GM21447 (cell line): Measurements from ENCODE around the gene ASB2.

Experiments
- ATAC-seq: cut with Tn5 transposase; IDR thresholded peaks from one replicate; pipeline ENCODE4 v1.9.1; 2021; ENCODE audit not compliant: unreplicated experiment

Gene ASB2

DNA sequence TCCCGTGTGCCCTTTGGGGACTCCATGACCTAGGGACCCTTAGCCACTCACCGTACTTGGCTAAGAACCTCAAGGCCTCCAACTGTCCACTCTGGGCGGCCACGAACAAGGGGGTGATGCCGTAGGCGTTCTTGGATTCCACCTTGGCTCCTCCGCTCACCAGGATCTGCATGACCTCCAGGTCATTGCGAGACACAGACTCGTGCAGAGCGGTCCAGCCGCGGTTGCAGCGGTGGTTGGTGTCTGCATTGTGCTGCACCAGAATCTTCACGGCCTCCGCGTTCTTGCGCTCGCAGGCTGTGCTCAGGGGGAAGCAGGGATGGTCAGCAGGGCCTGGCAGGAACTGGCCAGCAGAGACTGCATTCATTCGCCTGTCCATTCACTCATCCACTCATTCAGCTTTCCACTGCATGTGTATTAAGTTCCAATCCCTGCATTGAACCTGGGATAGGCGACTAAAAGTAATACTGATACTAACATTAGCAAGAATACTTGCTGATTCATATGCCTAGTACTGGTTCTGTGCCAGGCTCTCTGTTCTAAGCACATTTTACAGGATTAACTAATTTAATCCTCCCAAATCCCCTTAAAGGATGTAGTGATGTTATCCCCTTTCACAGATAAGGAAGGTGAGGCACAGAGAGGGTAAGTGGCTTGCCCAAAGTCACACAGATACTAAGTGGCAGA lies 25.3 kb downstream of the ASB2 start:
- no peak for ATAC-seq

GRCh38 chr14:93949511-93950075 lies 26.8 kb downstream of the ASB2 start:
- ATAC-seq: no peak

DNA sequence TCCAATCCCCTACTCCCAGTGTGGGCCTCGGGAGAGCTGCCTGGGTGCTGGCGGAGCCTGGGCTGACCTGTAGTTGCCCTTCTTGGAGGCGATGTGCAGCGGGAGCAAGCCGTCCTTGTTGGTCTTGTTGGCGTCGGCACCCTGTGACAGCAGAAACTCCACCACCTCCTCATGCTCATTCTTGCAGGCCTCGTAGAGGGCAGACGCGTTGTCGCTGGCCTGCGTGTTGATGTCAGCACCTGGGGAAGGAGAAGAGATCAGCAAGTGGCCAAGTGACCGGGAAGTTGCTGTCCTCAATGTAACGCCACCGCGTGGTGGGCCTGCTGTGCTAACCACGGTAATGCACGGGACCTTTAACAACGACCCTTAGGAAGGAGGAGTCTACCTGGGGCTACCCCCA lies 29.1 kb downstream of the ASB2 start:
- ATAC-seq: no peak

DNA sequence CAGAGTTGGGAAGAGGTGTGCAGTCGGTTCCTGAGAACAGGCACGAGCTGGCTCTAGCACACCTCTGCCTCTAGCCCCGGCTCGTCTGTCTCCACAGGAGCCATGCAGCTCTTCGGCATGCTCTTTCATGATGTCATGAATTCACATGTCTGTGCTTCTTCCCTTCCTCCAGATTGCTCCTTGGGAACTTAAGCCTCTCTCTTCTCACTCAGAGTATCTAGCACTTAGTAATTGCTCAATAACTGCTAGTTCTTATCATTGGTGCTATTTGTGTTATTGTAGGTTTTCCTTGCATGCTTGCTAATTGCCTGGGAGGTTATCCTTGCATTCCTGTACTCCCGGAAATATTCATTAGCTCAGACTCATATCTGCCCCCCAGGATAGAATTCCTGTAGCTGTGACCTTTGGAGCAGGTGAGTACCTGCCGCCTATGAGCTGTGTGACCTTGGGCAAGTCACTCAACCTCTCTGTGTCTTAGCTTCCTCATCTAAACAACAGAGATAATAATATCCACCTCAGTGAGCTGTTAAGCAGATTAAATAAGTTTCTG lies 29.8 kb downstream of the ASB2 start:
- no peak for ATAC-seq

DNA sequence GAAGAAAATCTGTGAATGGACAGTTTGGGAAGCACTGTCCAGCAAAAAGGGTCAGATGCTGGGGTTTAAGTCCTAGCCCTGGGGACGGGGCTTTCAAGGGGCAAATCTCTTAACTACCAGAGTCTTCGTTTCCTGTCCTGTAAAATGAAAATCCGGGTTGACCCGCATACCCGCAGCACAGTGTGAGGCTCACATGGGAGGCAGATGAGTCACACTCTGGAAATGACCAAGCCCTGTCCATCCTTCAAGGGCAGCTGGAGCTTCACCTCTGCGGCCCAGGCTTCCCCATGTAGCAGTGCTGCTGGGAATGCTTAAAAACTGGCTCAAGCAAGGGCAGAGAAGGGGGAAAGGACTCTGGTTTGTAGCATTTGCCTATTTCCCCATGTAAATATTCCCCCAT lies 30.3 kb downstream of the ASB2 start:
- ATAC-seq: no peak

DNA sequence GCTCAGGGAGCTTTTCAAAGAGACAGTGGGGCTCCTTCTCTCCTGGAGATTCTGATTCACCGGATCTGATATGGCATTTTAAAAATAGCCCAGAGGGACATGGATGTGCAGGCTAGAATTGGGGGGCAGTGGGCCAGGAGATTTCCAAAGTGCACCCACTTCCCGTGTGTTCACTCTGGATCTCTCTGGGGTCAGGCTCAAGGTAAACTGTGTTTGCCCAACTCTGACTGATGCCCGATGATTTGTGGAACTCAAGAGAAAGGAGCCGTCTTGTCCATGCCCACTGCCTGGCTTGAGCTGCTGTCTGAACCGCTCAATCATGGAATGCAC lies 31.3 kb downstream of the ASB2 start:
- no peak for ATAC-seq

DNA sequence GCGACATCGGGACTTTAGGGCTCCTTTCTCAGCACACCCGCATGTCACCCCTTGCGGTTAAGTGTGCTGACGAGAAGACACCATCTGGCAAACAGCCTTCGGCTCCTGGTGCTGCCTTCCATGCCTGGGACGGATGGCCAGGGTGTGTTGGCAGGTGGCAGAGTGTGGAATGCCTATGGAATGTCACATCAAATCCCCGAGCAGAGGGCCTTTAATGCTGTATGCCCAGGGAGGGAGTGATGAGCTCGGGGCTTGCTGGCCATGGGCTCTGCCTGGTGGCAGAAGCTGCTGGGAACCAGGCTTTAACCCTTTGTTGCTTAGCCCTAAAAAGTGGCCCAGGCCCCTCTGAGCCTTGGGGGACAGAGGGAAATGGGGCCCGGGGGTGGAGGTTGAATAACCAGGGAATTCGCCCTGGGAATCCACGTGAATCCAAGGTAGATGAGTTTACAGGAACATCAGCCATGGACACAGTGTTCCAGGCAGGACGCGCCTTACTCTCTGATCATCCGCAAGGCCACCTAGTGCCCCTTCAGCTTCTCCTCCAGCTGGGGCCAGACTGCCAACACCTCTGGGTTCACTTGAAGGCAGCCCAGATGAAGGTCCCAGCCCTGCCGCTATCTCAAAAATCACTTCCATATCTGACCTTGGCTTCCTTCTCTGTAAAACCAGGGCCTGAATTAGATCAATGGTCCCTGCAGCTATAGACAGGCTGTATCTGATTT lies 31.9 kb downstream of the ASB2 start:
- no peak for ATAC-seq

DNA sequence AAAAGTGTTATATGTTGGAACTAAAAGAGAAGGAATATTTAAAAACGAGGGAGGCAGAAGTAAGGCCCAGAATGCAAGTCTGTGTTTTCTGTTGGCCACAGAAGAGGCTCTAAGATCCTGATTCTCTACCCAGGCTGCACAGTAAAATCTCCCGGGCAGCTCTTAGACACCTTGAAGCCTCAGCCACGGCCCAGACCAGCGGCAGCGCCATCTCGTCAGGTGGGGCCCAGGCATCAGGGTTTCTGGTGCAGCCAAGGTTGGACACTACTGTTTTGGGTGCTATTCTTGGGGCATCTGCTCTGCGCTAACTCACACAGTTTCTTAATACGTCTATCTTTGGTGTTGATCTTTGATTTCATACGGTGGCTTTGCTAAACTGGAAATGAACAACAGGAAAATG lies 32.4 kb downstream of the ASB2 start:
- ATAC-seq: no peak

- ATAC-seq: no peak
Measured at GRCh38 chr14:93943052-93943451, 33.3 kb downstream of the ASB2 start.

- no peak for ATAC-seq
Measured at GRCh38 chr14:93941293-93941910, 35.0 kb downstream of the ASB2 start.

- ATAC-seq: no peak
Measured at GRCh38 chr14:93940437-93940836, 35.9 kb downstream of the ASB2 start.

GRCh38 chr14:93939304-93940229 lies 36.8 kb downstream of the ASB2 start:
- peak; percentile 87 for ATAC-seq

DNA sequence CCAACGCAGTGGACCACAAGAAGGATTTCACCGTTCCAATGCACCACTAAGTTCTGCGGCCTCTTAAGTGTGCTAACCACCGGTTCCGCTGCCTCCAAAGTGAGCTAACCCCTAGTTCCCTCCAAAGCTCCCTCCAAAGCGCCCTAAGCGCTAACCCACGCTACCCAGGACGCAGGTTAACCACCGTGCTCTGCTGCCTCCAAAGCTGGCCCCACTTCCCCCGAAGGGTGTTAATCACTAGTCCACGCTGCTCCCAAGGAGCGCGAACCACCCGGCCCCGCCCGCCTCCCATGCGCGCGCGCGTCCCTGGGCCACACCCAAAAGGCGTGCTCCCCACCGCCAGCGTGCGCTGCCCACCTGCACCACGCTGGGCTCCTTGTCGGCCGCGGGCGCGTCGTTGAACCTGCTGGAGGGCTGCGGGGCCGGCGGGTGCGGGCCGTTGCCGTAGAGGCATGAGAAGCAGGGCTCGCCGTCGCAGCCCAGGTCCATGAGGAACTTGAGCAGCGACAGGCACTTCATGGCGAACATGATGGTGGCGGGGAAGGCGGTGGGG lies 37.5 kb downstream of the ASB2 start:
- ATAC-seq: no peak

DNA sequence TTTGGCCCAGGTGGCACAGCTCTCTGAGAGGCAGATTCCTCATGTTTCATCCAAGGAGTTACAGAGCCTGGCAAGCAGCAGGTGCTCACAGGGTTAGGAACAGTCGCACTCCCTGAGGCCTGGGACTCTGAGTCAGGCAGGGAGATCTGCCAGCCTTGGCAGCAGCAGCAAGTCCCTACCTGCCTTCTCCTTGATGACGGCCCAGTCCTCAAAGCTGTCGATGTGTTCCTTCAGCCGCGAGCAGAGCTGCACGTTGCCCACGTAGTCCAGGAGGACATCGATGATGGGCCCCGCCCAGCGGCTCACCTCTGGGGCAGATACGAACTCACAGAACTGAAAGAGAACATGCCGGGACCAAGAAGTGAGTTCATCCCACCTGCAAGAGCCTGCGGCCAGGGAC lies 38.9 kb downstream of the ASB2 start:
- ATAC-seq: no peak

DNA sequence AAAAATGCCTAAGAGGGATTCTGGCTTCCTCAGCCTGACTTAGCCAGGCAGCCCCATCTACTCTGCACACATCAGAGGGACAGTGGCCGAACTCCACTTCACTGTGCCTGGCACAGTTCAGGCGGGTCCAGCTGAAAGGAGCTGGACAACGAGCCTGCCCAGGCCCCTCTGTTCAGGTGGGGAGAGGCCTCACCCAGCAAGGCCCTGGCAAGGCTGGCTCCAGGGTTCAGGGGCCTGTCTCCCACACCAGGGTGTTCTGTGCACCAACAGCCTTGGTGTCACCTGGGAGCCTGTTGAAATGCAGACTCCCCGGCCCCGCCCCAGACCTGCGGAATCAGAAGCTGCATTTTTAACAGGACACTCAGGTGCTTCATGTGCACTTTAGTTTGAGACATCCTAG lies 39.4 kb downstream of the ASB2 start:
- ATAC-seq: no peak

GRCh38 chr14:93936245-93936644 lies 40.1 kb downstream of the ASB2 start:
- ATAC-seq: no peak

- no peak for ATAC-seq
Measured at GRCh38 chr14:93935213-93935612, 41.2 kb downstream of the ASB2 start.

DNA sequence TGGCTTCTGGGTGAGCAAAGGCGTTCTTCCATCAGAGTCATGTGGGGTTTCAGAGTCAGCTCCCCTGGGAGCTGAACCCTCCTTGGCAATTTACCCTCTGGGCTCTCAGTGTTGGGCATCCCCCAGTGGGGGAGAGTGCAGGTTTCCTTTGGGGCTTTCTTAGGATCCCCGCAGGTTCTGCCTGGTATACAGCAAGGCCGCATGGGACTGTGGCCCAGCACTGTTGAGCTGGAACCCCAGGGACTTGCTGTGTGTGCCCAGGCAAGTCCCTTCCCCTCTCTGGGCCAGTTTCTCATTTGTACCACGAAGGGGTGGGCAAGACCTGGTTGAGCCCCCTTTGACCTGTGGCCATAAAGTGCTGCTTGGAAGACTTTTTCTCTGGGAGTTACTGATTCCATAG lies 43.7 kb downstream of the ASB2 start:
- no peak for ATAC-seq

DNA sequence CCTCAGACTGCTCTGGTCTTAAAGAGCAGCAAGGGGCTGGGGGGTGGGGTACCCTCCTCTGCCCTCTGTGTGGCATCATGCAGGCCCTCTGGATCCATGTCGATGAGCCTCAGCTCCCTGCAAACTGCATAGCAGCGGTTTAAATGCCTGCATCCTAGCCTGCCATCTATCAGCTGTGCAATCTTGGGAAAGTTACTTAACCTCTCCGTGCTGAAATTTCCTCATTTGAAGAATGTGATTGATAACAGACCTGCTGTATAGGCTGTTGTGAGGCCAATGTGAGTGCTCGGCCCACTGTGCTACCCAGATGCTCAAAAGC lies 45.4 kb downstream of the ASB2 start:
- no peak for ATAC-seq

DNA sequence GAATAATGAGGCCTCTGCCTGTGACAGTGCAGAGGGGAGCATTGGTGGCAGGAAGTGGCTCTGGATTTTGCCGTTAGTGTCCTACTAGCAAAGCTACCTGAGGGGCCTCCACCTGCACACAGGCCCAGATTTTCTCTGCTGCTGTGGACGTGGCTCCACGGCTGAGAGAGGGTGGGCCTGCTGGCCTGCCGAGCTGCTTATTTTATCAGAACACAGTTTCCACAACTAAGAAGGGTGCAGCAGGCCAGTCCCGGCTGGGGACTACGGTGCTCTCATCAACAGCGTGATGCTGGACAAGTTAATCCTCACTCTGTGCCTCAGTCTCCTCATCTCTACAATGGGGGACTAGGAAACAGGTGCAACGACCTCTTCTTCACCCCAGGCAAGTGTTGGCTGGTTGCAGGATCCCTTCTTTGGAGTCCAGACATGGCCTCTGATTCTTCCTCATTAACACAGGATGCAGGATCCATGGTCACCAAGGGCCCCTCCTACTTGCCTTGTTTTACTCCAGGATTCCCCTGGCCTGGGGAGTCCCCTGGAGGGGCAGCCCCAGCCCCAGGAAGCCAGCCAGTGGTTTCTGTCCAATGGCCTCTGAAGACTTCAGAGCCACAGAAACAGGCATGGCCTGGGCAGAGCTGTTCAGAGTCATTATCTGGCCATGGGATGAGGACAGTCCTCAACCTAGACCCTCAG lies 45.9 kb downstream of the ASB2 start:
- no peak for ATAC-seq
